HS-5 (cell line): ENCODE data around the gene RPS17.
"Not testable (repeated sequence)": the region's sequence is repeated elsewhere in the genome, so short reads cannot be mapped to it uniquely, and the experiment has no call there.

Experiments used
- DNase-seq: peaks from one replicate; pipeline ENCODE4 v3.0.0-alpha.2; 2012; ENCODE audit warnings: low read depth

Gene RPS17

DNA sequence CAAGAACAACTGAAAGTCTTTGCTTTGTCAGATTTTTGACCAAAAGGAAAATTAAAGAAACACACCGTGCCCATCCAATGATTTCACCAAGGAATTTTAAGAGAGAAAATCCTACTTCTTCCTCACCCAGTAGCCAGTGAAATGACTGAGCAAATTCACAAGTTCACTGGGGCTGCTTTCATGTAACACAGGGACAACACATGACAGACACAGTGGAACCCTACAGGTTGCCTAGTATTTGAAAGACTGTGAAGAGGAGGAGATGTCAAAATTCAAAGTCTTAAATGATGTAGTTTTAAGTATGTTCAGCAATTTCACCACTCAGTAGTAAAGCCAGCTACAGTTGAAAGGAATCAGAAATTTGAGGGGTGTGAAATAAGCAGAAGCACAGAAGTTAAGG, 33.2 kb downstream of the RPS17 start:
- not testable (repeated sequence) for DNase-seq

DNA sequence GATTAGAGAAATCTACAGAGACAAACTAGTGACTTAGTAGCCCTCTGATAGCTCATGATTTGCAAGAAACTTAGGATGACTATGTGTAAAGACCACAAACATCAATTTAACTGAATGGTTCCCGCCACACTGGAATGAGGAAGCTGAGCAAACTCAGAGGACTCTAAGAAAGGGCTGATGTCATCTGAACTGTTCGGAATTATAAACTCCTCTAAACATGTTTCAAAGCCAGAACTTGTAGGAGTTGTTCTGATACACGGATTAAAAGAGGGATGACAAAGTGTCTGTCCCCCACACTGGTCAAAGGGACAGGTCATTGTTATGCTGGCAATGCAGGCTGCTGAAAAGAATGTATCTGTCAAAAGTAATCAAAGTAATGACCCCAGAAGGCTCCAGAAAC, 34.4 kb downstream of the RPS17 start:
- not testable (repeated sequence) for DNase-seq

DNA sequence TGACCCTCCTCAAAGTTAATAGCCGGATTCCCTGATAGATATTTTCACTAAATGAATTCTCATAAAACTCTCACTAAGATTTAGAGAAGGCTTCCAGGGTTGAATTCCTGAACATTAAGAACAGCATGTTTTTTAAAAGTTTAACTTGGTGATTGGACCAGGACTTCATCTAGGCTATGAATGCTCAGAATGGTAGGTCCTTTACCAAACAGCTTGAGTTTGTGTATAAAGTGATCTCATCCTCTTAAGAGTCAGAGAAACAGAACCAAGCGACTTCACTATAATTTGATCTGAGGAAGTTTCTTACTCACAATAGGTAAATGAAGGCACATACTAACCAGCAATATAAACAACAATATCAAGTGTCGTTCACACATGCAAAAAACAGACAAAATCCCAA, 36.2 kb downstream of the RPS17 start:
- not testable (repeated sequence) for DNase-seq

DNA sequence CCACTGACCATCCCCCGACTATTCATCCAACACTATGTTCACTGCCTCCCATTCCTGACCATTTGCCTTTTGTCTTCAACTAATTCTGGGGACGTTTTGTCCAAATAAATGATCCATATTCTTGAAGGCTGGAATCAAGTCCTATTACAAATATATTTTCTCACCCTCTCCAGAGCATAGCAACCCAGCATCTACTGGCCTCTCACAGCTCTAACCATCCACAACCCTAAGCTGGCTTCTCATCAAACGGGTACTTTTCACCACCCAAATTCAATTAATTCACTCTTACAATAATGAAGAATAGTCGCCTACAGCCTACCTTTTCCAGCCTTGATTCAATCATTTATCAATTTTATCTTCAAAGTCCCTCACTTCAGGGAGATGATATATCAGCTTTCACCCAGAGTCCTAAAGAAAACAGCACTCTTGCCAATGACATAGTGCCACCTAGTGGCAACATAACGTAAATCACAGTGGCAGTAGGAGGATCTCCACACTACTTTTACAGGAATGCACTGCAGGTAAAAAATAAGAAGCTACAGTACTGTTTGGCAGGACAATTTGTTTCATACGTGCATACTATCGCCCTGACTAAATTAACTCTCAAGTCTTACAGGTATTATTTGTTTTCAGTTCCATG, 37.4 kb downstream of the RPS17 start:
- DNase-seq: not testable (repeated sequence)

DNA sequence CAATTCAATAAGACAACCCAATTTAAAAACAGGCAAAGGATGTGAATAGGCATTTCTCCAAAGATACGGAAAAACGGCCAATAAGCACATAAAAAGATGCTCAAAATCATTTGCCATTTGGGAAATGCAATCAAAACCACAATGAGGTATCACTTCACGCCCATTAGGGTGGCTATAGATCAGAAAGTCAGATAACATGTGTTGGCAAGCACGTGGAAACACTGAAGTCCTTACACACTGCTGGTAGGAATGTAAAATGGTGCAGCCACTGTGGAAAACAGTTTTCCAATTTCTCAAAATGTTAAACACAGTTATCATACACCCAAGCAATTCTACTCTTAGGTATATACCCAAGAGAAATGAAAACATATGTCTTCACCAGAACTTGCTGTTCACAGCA, 39.5 kb downstream of the RPS17 start:
- not testable (repeated sequence) for DNase-seq

DNA sequence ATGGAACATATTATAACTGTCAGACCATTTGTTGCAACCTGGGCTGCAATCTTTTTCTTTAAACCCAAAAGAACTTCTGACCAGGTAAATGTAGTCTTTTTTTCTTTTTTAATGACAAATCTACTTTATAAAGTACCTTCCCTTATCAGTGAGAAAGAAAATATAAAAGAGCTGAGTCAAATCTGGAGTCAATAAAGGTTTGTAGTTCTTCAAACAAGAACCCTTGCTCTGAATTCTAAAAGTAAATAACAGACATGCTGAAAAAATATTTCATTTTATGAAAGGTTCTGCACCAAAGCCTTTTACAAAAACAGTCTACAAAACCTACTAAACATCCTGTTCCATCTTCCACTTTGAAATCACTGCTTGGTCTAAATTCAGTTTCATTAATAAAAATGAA, 42.3 kb downstream of the RPS17 start:
- not testable (repeated sequence) for DNase-seq

DNA sequence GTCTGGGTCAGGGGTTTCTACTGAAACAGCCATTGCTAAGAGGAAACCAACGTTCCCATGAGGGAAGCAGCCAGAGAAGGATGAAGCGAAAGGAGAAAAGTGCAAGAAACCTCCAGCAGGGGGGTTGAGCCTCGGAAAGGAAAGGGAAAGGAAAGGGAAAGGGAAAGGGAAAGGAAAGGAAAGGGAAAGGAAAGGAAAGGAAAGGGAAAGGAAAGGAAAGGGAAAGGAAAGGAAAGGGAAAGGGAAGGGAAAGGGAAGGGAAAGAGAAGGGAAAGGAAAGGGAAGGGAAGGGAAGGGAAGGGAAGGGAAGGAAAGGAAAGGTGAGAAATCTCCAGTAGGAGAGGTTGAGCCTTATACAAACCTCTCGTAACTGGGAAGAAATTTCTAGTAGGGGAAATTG, 52.0 kb downstream of the RPS17 start:
- not testable (repeated sequence) for DNase-seq

DNA sequence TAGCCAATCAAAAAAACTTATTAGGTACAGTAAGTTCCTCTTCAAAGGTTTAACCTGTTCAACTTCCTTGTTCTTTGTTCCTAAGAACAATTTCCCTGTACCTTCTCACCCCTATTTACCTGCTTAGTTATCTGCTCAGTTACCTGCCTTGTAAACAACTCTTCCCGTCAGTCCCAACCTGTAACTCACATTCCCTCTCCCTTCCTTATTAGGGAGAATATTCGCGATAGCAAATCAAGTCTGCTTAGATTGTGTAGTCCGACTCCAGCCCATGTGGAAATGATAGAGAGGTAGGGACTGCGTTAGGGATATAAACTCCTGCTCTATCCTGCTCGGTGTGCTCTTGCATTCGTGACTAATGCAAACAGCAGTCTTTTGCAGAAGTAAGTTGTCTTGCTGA, 53.2 kb downstream of the RPS17 start:
- DNase-seq: not testable (repeated sequence)
